HG02943 (cell line): ENCODE measurements around the gene CMA1.
"Not testable (repeated sequence)": the region's sequence is repeated elsewhere in the genome, so short reads cannot be mapped to it uniquely, and the experiment has no call there.

ENCODE experiments used
- ATAC-seq: cut with Tn5 transposase; IDR thresholded peaks from one replicate; pipeline ENCODE4 v1.9.1; 2021; ENCODE audit warnings: mild to moderate bottlenecking, low read depth, moderate library complexity; ENCODE audit not compliant: unreplicated experiment

Gene CMA1

GRCh38 chr14:24508155-24508840, at the start of gene CMA1:
Gene CMA1 (minus strand): TSS chr14:24508265. CDS start chr14:24508235, 30 bp downstream.
- ATAC-seq = no peak

- no peak for ATAC-seq
These were observed 48.7 kb upstream of the CMA1 start for GRCh38 chr14:24556756-24557155.

DNA sequence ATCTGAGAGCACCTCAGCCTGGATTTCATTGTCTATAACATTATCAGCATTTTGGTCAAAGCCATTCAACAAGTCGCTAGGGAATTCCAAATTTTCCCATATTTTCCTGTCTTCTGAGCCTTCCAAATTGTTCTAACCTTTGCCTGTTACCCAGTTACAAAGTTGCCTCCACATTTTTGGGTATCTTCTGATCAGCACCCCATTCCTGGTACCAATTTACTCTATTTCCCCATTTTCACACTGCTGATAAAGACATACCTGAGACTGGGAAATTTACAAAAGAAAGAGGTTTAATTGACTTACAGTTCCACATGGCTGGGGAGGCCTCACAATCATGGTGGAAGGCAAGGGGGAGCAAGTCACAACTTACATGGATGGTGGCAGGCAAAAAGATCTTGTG, 41.0 kb upstream of the CMA1 start:
- ATAC-seq = not testable (repeated sequence)

DNA sequence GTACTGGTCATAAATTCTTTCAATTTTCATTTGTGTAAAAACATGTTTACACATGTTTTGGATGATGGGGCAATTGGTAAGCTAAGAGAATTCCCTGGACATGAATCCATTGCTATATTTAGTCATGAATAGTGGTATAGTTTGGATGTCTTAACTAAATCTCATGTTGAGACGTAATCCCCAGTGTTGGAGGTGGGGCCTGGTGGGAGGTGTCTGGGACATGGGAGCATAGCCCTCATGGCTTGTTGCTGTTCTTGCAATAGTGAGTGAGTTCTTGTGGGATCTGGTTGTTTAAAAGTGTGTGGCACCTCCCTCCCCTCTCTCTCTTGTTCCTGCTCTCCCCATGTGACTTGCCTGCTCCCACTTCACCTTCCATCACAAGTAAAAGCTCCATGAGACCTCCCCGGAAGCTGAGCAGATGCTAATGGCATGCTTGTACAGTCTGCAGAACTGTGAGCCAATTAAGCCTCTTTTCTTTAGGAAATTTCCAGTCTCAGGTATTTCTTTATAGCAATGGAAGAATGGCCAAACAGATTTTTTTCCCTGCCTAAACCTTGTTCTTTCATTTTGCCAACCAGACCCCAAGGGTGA, 34.4 kb upstream of the CMA1 start:
- no peak for ATAC-seq

- ATAC-seq = no peak
These were observed 27.7 kb upstream of the CMA1 start for GRCh38 chr14:24535737-24536136.

DNA sequence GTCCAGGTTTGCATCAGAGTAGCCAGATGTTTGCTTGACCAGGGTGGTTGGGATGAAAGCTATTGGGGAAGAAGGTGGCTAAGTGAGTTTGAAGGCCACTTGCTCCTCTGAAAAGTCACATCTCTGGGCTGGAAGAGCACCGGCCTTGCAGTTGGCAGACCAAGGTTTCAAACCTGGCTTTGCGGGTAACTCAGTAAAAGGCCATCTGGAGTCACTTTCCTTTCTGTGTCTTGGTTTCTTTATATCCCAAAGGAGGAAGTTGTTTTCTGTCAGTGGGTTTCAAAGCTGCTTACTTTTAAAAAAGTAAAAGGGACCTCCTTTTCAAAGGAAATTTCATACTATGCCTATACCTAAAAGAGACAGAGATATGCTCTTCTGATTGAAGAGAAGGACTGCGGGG, 26.2 kb upstream of the CMA1 start:
- no peak for ATAC-seq

- not testable (repeated sequence) for ATAC-seq
These were observed 18.0 kb upstream of the CMA1 start for GRCh38 chr14:24525877-24526620.

DNA sequence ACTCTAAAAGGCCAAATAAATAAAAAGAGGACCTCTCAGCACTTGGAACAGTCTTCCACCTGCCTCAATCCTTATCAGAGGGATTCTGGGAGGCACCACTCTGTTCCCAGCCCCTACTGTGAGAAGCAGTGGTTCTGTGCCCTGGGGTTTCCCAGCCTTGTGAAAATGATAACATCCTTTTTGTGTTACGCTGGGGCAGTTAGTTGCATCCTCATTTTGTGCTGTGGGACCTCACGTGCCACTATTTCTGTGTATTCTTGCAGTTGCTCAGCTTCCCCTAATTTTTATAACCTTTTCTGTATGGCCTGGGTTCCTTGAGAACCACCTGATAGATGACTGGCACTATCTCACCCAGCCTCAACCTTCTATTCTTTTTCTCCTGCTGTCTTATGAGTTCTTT, 10.8 kb upstream of the CMA1 start:
- ATAC-seq = no peak

DNA sequence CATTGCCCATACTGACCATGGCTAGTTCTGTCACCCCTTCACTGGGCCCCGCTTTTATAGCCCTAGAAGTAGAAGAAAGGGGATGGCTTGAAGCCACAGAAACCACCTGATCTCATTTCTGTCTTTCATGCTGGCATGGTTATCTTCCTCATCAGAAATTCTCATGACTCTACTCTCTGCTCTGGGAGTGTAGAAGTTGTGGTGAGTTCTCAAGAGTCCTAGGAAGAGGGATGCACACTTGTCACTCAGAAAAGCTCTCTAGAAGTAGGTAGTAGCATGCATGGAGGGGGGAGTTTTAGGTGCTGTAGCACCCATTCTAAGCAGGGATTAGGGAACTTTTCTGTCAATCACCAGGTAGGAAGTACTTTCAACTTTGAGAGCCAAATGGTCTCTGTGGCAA, 6.1 kb upstream of the CMA1 start:
- ATAC-seq = no peak

DNA sequence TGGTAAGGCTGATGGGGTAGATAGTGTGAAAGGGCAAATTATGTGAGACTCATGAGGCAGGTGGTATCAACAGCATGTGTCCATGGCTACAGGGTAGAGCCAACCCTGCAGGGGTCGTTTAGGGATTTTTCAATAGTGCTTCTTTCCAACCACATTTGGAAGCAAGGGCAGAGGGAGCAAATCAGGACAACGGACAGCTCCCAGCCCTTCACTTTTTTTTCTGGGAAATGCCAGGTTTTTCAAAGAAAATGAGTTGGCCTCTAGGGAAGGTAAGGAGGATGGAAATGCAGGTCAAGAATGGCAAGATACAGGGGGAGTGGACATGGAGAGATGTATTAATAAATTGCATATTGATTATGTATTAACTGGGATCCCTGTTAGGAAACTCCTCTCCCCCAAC, 4.9 kb upstream of the CMA1 start:
- no peak for ATAC-seq

GRCh38 chr14:24506443-24506842, 1.6 kb downstream of the CMA1 start:
- no peak for ATAC-seq

DNA sequence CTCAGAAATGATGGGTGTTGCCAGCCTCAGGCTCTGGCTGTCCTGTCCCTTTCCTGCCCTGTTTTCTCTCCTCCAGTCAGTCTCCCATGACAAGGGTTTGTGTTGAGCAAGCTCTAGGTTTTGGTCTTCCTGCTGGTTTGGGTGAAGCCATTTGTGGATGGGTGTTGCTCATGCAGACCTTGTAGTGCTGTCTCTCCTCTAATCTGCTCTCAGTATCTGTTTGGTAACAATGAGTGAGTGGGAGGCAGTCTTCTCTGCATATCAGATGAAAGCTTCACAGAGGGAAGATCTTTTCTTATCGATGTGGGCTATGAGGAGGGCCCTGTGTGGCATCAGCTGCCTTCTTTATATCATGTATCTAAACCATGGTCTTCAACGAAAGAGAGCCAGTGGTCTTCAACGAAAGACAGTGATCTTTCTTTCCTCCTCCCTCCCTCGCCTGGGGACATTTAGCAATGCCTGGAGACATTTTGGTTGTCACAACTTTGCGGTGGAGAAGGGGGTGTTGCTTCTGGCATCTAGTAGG, 3.6 kb downstream of the CMA1 start:
- ATAC-seq = no peak

DNA sequence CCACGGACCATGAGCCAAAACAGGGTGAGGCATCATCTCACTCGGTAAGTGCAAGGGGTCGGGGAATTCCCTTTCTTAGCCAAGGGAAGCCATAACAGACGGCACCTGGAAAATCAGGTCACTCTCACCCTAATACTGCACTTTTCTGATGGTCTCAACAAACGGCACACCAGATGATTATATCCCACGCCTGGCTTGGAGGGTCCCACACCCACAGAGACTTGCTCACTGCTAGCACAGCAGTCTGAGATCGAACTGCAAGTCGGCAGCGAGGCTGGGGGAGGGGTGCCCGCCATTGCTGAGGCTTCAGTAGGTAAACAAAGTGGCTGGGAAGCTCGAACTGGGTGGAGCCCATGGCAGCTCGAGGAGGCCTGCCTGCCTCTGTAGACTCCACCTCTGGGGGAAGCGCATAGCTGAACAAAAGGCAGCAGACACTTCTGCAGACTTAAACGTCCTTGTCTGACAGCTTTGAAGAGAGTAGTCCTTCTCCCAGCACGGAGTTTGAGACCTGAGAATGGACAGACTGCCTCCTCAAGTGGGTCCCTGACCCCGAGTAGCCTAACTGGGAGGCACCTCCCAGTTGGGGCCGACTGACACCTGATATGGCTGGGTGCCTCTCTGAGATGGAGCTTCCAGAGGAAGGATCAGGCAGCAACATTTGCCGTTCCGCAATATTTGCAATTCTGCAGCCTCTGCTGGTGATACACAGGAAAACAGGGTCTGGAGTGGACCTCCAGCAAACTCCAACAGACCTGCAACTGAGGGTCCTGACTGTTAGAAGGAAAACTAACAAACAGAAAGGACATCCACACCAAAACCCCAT, 16.3 kb downstream of the CMA1 start:
- ATAC-seq = not testable (repeated sequence)

- no peak for ATAC-seq
These were observed 24.3 kb downstream of the CMA1 start for GRCh38 chr14:24483604-24484252.

GRCh38 chr14:24482699-24483303, 25.3 kb downstream of the CMA1 start:
- ATAC-seq = not testable (repeated sequence)

- no peak for ATAC-seq
These were observed 26.3 kb downstream of the CMA1 start for GRCh38 chr14:24481622-24482324.

GRCh38 chr14:24479999-24480398, 28.1 kb downstream of the CMA1 start:
- ATAC-seq = not testable (repeated sequence)

GRCh38 chr14:24475261-24475660, 32.8 kb downstream of the CMA1 start:
- ATAC-seq = no peak

DNA sequence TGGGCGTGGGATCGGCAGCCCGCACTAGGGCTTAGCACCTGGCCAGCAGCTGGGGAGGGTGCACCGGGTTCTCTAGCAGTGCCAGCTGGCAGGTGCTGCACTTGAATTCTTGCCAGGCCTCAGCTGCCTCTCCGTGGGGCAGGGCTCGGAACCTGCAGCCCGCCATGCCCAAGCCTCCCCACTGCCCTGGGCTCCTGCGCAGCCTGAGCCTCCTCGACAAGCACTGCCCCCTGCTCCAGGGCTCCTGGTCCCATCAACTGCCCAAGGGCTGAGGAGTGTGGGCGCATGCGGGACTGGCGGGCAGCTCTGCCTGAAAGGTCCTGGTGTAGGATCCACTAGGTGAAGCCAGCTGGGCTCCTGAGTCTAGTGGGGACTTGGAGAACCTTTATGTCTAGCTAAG, 34.9 kb downstream of the CMA1 start:
- no peak for ATAC-seq
